H1 (cell line): ENCODE measurements around the gene MEGF9. TPM values are rescaled to one million over a fixed set of nuclear protein-coding genes. Genes with fewer than 3 reads are reported as not detected.

Experiments
- CBX5 ChIP-seq: fragments of 300-800, 300-1000 bp; sonication (generic); IDR thresholded peaks from 2 replicates; pipeline ENCODE4 v1.7.1; 2016; ENCODE audit warnings: antibody characterized with exemption, low read length, low read depth
- KDM1A ChIP-seq: fragments of 200-600, 300-600 bp; sonication (generic); IDR thresholded peaks from 2 replicates; pipeline ENCODE4 v1.7.1; 2016; ENCODE audit warnings: mild to moderate bottlenecking, low read length, borderline replicate concordance
- RXRA ChIP-seq: IDR thresholded peaks from 2 replicates; pipeline ENCODE4 v1.6.1; 2011; ENCODE audit warnings: low read depth, mild to moderate bottlenecking, low read length, moderate library complexity; ENCODE audit not compliant: insufficient read depth
- SP2 ChIP-seq: IDR thresholded peaks from 2 replicates; pipeline ENCODE4 v1.6.1; 2012; ENCODE audit warnings: mild to moderate bottlenecking, low read length, inconsistent platforms
- polyA plus RNA-seq, 7 experiments: library from polyadenylated mRNA; depleted of rRNA in 3 of 7; stranded (reverse) in 5 of 7; unstranded in 2 of 7; fragments of >200 nt in 5 of 7; fragments of 200-250 nt in 2 of 7; gene quantifications; 1 replicate in 5 of 7; 2 replicates in 1 of 7; 4 replicates in 1 of 7; pipeline versions ENCODE4 v1.2.1 to v1.2.3, GENCODE V29; 2011 to 2013; ENCODE audit warnings: missing spikeins in 2 of 7, mixed read lengths in 2 of 7
- total RNA-seq: library from RNA; stranded (reverse); fragmentation: NEBNext Ultra II Directional; extraction: Animal tissue kit (Norgen Biotek cat#: 25700); gene quantifications from 2 replicates; pipeline ENCODE4 v1.2.1, GENCODE V29; 2021
- TF ChIP-seq, protein P1 (sequence below): IDR thresholded peaks from 2 replicates; pipeline ENCODE4 v1.6.1; 2012; ENCODE audit warnings: low read length, inconsistent platforms

Gene MEGF9
- total and polyA plus RNA-seq, 2 of the 8 experiments (the other 6 are each of a cell fraction or from before 2014, with no cell fraction given): 0.45 to 1.8 TPM

DNA sequence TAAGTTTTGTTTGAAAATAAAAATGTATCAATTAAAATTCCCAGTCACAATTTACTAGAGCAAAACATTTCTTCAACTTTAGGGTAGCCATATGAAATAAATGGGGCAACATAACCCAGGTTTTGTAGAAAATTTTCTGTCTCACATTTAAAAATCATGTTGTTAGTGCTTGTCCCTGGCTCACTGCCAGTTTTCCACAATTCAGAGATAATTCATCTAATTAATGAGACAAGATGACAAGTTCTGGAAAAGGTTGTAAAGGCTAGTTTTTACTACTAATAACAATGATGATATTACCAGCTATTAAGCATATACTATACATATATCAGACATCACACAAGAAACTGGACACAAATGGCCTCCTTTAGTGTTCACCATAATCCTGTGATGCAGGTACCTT lies 45.9 kb downstream of the MEGF9 start (continued):
- TF ChIP-seq, protein P1, sequence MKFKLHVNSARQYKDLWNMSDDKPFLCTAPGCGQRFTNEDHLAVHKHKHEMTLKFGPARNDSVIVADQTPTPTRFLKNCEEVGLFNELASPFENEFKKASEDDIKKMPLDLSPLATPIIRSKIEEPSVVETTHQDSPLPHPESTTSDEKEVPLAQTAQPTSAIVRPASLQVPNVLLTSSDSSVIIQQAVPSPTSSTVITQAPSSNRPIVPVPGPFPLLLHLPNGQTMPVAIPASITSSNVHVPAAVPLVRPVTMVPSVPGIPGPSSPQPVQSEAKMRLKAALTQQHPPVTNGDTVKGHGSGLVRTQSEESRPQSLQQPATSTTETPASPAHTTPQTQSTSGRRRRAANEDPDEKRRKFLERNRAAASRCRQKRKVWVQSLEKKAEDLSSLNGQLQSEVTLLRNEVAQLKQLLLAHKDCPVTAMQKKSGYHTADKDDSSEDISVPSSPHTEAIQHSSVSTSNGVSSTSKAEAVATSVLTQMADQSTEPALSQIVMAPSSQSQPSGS: no peak
- no peak for TF ChIP-seq SP2
- no peak for TF ChIP-seq RXRA
- no peak for TF ChIP-seq KDM1A
- no peak for TF ChIP-seq CBX5
